MV-4-11 (cell line): ENCODE results near the gene GPR84.

ENCODE experiments used
- DNase-seq: peaks from one replicate; lab custom pipeline; 2025; lab: John Stamatoyannopoulos, UW

Gene GPR84

DNA sequence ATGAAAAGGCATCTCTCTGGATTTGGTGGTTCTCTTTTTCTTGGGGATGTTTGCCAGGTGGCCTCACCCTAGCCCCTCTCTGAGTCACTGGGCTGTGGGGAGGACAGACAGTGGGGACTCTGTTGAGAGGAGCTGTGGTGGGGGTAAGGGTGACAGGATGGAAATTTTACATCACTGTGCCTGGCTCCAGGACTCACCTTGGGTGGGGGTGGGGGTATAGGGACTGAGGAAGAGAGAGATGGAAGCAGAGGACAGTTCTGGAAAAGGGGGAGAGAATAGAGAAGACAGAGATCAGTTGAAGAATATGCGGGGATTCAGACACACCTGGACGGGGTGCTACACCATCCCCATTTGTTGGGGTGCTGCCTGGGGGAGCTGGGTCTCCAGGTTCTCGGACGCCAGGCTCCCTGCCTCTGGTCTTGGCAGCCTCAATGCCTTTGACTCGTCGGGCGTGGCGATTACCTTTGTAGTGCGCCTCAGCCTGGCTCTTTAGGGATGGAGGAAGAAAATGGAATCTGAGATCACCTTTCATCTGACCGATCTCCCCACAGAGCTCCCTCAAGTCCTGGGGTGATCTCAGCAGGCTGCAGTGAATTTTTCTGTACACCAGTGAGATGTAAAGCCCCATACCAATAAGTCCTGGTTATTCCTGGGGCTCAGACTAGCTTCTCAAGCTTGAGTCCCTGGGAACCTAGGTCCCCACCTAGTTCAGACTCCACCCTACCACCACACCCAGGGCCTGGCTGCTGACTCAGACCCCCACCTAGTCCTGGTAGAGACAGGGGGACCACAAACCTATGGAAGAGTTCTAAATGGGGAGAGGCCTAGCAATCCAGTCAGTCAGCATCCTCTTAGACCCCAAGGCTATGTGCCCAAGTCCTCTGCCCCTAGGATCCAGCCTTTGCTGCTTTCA is 9.6 kb upstream of the GPR84 start:
- no peak for DNase-seq

GRCh38 chr12:54372113-54372806 is 8.0 kb upstream of the GPR84 start:
- DNase-seq, result no peak

DNA sequence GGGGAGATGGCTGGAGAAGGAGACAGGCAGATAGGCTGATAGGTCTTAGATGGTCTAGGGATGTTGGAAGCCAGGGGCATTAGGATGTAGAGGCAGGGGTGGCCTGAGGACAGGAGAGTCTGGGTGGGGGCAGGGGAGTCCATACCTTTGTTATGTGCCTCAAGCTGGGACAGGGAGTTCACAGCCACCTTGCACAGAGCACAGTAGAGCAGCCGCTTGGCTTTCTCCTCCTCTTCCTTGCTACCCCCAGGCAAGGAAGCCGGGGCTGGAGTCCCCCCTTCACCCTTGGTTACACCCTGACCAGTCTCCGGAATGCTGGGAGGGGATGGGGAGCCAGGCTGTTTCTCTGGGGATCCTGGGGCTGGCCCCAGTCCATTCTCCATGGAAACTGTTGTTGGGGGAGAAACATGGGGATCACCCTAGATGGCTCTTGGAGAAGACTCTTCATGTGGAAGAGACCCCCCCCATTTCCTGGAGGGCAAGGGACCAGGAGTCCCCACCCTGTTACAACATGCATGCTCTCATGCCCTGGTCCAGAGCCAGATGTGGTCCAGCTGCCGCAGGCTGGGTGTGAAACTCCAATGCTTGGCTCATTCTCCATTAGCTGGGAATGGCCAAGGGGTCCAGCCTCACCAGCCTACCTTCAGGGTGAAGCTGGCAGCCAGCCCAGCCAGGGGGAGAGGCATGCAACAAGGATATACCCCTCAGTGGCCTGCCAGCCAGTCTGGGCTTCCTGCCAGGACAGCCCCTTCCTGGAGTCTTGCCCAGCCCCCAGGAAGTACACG is 7.2 kb upstream of the GPR84 start:
- no peak for DNase-seq

- peak; percentile 44 for DNase-seq
Observed at GRCh38 chr12:54370171-54370730, 6.0 kb upstream of the GPR84 start.

DNA sequence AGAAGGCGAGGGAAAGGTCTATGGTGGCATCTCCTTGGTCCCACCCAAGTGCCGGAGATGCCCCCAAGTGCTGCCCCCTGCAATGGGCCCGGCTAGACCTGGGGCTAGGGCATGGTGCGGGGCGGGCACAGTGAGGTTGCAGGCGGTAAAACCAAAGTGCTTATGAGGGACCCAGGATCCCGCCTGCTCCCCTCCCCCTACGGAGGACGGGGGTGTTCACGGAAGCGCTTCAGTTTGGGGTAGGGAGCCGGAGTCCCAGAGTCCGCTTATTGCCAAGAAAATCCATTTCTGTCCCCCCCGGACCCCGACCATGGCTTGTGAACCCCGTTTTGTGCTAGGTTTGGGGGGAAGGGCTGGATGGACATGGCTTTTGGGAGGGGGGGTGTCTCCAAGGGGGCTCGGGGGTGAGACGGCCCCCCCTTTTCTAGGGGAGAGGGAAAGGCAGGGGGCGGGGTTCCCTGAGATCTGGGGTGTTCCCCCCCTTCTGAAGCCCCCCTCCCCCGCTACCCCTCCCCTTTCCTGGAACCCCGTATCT is 5.4 kb upstream of the GPR84 start:
- no peak for DNase-seq

GRCh38 chr12:54368709-54369596 is 4.7 kb upstream of the GPR84 start:
- DNase-seq, result peak; percentile 81

DNA sequence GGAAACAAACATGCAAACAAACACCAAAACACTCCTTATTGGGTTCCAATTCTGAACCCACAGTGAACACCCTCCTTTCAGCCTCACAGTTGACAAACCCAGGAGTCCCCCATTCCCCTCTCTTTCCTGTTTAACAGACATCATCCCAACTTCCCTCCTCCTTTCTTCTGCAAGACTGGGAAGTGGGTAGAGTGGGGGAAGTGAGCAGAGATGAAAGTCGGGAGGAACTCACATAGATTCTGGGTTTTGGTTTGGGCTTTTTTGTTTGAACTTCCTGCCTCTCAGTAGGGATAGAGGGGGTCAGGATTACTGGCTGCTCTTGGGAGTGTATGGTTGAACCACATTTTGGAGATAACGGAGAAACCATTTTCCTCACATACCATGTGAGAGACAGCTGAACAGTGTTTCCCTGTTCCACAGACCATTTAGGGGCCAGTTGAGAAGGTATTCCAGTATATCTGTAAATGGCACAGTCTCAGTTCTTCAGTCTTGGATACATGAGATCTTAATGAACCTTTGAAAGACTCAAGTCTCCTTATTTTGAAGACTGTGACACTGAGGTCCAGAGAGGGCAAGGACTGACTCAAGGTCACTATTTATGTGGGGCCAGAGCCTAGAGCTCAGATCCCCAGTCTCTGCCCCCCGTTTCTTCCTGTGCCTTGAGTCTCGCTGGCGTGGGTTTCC is 3.9 kb upstream of the GPR84 start:
- peak; percentile 21 for DNase-seq

- DNase-seq, result peak; percentile 7
Observed at GRCh38 chr12:54363618-54364017, 668 bp downstream of the GPR84 start.

DNA sequence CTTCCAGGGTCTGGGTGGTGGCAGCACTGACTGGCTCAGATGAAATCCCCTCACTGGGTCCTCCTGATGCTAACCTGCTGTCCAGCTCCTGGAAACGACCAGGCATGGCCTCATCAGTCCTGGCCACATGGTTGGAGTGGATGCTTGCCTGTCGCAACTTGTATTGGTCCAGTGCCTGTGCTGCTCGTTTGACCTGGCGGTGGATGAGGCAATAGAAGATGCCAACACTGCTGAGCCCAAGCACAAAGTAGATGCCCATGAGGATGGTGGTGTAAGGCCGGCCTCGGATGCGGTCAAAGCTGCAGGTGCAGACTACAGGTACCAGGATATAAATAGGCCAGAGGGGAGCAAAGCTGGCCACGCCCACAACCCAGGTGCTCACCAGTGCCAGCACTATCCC is 1.2 kb downstream of the GPR84 start:
- no peak for DNase-seq

GRCh38 chr12:54360717-54361456 is 3.4 kb downstream of the GPR84 start:
- peak; percentile 43 for DNase-seq

GRCh38 chr12:54359762-54360351 is 4.4 kb downstream of the GPR84 start:
- no peak for DNase-seq

- DNase-seq, result peak; percentile 98
Observed at GRCh38 chr12:54358945-54359761, 5.1 kb downstream of the GPR84 start.

GRCh38 chr12:54358191-54358944 is 5.9 kb downstream of the GPR84 start:
- DNase-seq, result no peak

GRCh38 chr12:54357506-54358190 is 6.6 kb downstream of the GPR84 start:
- DNase-seq, result no peak

- no peak for DNase-seq
Observed at GRCh38 chr12:54356951-54357356, 7.3 kb downstream of the GPR84 start.

DNA sequence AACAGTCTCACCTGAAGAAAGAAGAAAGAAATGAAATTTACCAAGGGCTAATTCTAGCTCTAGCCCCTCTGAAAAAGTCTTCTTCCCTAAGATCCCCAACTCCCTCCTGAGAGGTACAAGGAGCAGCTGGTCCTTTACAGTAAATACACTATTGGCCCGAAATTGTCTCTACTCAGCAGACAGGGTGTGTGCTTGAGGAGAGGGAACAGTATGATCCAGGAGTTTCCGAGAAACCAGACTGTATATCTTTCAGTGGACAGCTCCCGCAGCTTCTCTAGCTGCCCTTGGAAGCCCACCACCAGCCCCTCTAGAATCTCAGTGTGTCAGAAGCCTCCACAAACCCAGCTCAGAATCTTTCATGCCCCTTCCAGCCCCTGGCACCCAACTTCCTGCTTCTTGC is 8.1 kb downstream of the GPR84 start:
- no peak for DNase-seq
